ENCODE data around the gene AP3S1. TPM values are rescaled to one million over a fixed set of nuclear protein-coding genes. Genes with fewer than 3 reads are reported as not detected.

The AP3S1 gene
- 100 to 1,000 TPM in 3 of 4 donors, 10 to 100 TPM in 1; 62.7 to 149 (median 126) TPM for polyA plus RNA-seq
- long read RNA-seq, donor 1, transcript AP3S1-201 (6 exons, 1,730 nt): major isoform, 90 of 98 reads
- long read RNA-seq, donor 1, partial matches to known transcripts: 5 of 98 reads
- long read RNA-seq, donor 1, other reads (novel, unspliced or antisense): 0 of 98 reads
- long read RNA-seq, donor 2, transcript AP3S1-201 (6 exons, 1,730 nt): major isoform, 21 of 21 reads
- long read RNA-seq, donor 2, partial matches to known transcripts: 0 of 21 reads
- long read RNA-seq, donor 2, other reads (novel, unspliced or antisense): 0 of 21 reads
- long read RNA-seq, donor 3, transcript AP3S1-201 (6 exons, 1,730 nt): major isoform, 21 of 21 reads
- long read RNA-seq, donor 3, partial matches to known transcripts: 0 of 21 reads
- long read RNA-seq, donor 3, other reads (novel, unspliced or antisense): 0 of 21 reads
- long read RNA-seq, donor 4: 0 reads
- long read RNA-seq, donor 5, transcript AP3S1-201 (6 exons, 1,730 nt): major isoform, 16 of 61 reads
- long read RNA-seq, donor 5, partial matches to known transcripts: 45 of 61 reads
- long read RNA-seq, donor 5, other reads (novel, unspliced or antisense): 0 of 61 reads
- long read RNA-seq, donor 6, transcript AP3S1-201 (6 exons, 1,730 nt): major isoform, 39 of 92 reads
- long read RNA-seq, donor 6, partial matches to known transcripts: 52 of 92 reads
- long read RNA-seq, donor 6, other reads (novel, unspliced or antisense): 0 of 92 reads
- long read RNA-seq, donor 7, transcript AP3S1-201 (6 exons, 1,730 nt): major isoform, 41 of 42 reads
- long read RNA-seq, donor 7, partial matches to known transcripts: 0 of 42 reads
- long read RNA-seq, donor 7, other reads (novel, unspliced or antisense): 0 of 42 reads
- long read RNA-seq, donor 8, transcript AP3S1-201 (6 exons, 1,730 nt): major isoform, 5 of 5 reads
- long read RNA-seq, donor 8, partial matches to known transcripts: 0 of 5 reads
- long read RNA-seq, donor 8, other reads (novel, unspliced or antisense): 0 of 5 reads
- long read RNA-seq, donor 9, transcript AP3S1-201 (6 exons, 1,730 nt): major isoform, 7 of 14 reads
- long read RNA-seq, donor 9, partial matches to known transcripts: 7 of 14 reads
- long read RNA-seq, donor 9, other reads (novel, unspliced or antisense): 0 of 14 reads
- long read RNA-seq, donor 10, transcript AP3S1-201 (6 exons, 1,730 nt): major isoform, 48 of 48 reads
- long read RNA-seq, donor 10, partial matches to known transcripts: 0 of 48 reads
- long read RNA-seq, donor 10, other reads (novel, unspliced or antisense): 0 of 48 reads

DNA sequence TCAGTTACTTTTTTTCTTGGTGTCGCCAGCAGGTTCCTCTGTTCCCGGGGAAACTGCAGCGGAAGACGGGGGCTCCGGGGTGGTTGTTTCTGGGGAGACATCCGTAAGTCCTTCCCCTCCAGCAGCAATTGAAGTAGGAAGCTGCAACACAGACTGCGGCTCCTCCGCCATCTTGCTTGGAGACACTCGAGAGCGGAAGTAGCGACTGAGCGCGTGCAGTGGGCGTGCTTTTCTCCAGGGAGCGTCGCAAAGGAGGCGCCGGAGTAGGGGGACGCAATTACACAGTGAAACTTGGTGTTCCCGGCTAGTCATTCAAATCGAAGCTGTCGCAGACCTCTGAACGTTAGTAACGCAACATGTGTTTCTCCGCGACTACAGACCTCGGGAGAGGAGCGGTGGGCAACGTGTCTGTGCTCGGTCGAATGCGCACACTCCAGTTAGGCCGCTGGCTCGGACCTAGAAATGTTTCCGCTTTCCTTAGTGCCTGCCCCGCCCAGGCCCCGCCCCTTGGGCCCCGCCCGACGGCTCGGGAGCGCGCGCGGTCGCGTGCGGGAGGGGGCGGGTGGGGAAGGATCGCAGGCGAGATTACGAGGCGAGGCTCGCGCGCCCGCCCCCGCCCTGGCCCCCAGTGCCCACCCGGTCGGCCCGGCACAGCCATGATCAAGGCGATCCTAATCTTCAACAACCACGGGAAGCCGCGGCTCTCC lies at the start of gene AP3S1, which contains the start of gene ATG12:
TSS of gene AP3S1 (plus strand) at position 554 of the 707 bp plus-strand sequence. CDS start at position 657, 103 bp downstream.
TSS of gene ATG12 (minus strand) at position 184 of the 707 bp plus-strand sequence. CDS start at position 171, 13 bp downstream.
- FAIRE-seq (no peak), DNase-seq (peak; percentile 96 to 99)
- H3K4me3 ChIP-seq (ENCODE audit: low read depth in 1 of 3, low read length in 3 of 3): peak within 1 kb of the TSS; percentile 77 to 100 (median 91)
- H3K27me3 ChIP-seq (ENCODE audit: control insufficient read depth in 3 of 3, insufficient read depth in 3 of 3, low read length in 3 of 3): no peaks in the 10 kb centered on the region
- H3K27ac ChIP-seq (ENCODE audit: low read depth in 1 of 3, low read length in 2 of 3): peak within 1 kb of the TSS; percentile 84 to 97 (median 93)
- 7 to 9% (median 8%) methylated on average over 65 of the region's 65 CpGs for WGBS, 3 donors
- H3K9me3 ChIP-seq (ENCODE audit: control insufficient read depth in 2 of 2, insufficient read depth in 1 of 2, low read depth in 1 of 2, low read length in 1 of 2): no peaks in the 10 kb centered on the region
- H3K4me1 ChIP-seq (ENCODE audit: control insufficient read depth in 3 of 3, insufficient read depth in 2 of 3, low read depth in 1 of 3, low read length in 2 of 3): peaks cover 2 to 7% (median 3%) of the 10 kb centered on the region in 3 donors
- H3K36me3 ChIP-seq (ENCODE audit: control insufficient read depth in 3 of 3, insufficient read depth in 2 of 3, low read depth in 1 of 3, low read length in 3 of 3): peaks cover 0 to 4% (median 0%) of the 10 kb centered on the region in 3 donors

DNA sequence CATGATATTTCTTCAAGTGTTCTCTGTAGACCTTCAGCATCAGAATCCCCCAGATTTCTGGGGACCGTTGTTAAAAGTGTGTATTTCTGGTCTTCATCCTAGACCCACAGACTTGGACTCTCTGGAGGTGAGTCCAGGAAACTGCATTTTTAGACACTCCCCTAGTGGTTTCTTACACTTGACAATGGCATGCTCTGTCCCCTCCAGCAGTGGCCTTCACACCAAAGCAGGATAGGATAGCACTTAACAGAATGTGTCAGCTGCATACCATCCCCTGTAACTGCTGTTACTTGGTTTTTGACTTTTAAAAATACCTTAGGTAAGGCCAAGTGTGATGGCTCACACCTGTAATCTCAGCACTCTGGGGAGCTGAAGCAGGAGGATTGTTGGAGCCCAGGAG lies 46.0 kb upstream of the AP3S1 start:
- no peak overlapping the region for H3K27ac ChIP-seq (ENCODE audit: low read depth in 1 of 3, low read length in 2 of 3)
- FAIRE-seq (no peak), DNase-seq (no peak)
- no peaks in the 10 kb centered on the region for H3K36me3 ChIP-seq (ENCODE audit: control insufficient read depth in 3 of 3, insufficient read depth in 2 of 3, low read depth in 1 of 3, low read length in 3 of 3)
- peaks cover 0 to 4% (median 3%) of the 10 kb centered on the region in 3 donors for H3K27me3 ChIP-seq (ENCODE audit: control insufficient read depth in 3 of 3, insufficient read depth in 3 of 3, low read length in 3 of 3)
- H3K4me3 ChIP-seq (ENCODE audit: low read depth in 1 of 3, low read length in 3 of 3): no peak overlapping the region
- H3K4me1 ChIP-seq (ENCODE audit: control insufficient read depth in 3 of 3, insufficient read depth in 2 of 3, low read depth in 1 of 3, low read length in 2 of 3): no peaks in the 10 kb centered on the region
- 81 to 93% (median 93%) methylated on average over 1 of the region's 1 CpG for WGBS, 3 donors
- H3K9me3 ChIP-seq (ENCODE audit: control insufficient read depth in 2 of 2, insufficient read depth in 1 of 2, low read depth in 1 of 2, low read length in 1 of 2): no peaks in the 10 kb centered on the region

DNA sequence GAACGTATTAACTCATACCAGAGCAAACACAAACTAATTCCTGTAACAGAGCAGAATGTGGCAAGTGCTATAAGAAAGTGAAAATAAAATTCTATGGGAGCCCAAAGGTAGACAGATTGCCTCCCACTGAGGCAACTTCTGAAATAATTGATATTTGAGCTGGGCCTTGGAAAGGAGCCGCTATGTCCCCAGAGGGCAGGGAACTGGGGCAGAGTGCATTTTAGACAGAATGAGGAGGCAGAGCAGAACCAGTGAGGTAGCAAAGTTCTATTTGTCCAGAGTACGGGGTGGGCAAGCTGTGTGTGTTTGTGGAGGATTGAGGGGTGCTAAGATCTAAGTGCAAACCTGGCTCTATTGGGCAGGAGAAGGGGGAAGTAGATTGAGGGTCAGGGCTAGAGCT lies 45.1 kb upstream of the AP3S1 start:
- Histone ChIP-seq H3K4me1 (ENCODE audit: control insufficient read depth in 3 of 3, insufficient read depth in 2 of 3, low read depth in 1 of 3, low read length in 2 of 3) (no peaks in the 10 kb centered on the region), H3K36me3 (ENCODE audit: control insufficient read depth in 3 of 3, insufficient read depth in 2 of 3, low read depth in 1 of 3, low read length in 3 of 3) (no peaks in the 10 kb centered on the region), H3K9me3 (ENCODE audit: control insufficient read depth in 2 of 2, insufficient read depth in 1 of 2, low read depth in 1 of 2, low read length in 1 of 2) (no peaks in the 10 kb centered on the region), H3K27me3 (ENCODE audit: control insufficient read depth in 3 of 3, insufficient read depth in 3 of 3, low read length in 3 of 3) (peaks cover 0 to 3% (median 0%) of the 10 kb centered on the region in 3 donors), H3K4me3 (ENCODE audit: low read depth in 1 of 3, low read length in 3 of 3) (no peak overlapping the region), H3K27ac (ENCODE audit: low read depth in 1 of 3, low read length in 2 of 3) (no peak overlapping the region)
- no peak for FAIRE-seq
- no peak for DNase-seq
- WGBS, 3 donors: 65 to 79% (median 78%) methylated on average over 3 of the region's 3 CpGs

DNA sequence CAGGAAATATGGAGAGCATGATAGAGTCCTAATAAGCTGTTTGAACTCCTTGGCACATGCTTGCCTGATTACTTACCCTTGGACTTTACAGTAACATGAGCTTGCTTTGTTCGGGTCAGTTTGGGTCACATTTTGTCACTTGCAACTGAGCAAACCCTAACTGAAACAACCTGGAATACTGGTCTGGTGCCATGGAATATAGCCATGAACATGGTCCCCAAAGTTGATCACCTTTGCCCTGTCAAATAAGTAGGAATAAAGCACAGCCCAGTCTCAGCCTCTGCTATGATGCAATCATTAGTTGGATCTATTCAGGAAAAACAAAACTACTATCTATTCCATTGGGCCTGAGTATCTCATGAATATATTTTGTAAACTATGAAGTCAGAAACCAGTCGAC lies 43.5 kb upstream of the AP3S1 start:
- Histone ChIP-seq H3K4me1 (ENCODE audit: control insufficient read depth in 3 of 3, insufficient read depth in 2 of 3, low read depth in 1 of 3, low read length in 2 of 3) (no peaks in the 10 kb centered on the region), H3K4me3 (ENCODE audit: low read depth in 1 of 3, low read length in 3 of 3) (no peak overlapping the region), H3K27ac (ENCODE audit: low read depth in 1 of 3, low read length in 2 of 3) (no peak overlapping the region), H3K9me3 (ENCODE audit: control insufficient read depth in 2 of 2, insufficient read depth in 1 of 2, low read depth in 1 of 2, low read length in 1 of 2) (no peaks in the 10 kb centered on the region), H3K27me3 (ENCODE audit: control insufficient read depth in 3 of 3, insufficient read depth in 3 of 3, low read length in 3 of 3) (peaks cover 0 to 2% (median 0%) of the 10 kb centered on the region in 3 donors), H3K36me3 (ENCODE audit: control insufficient read depth in 3 of 3, insufficient read depth in 2 of 3, low read depth in 1 of 3, low read length in 3 of 3) (no peaks in the 10 kb centered on the region)
- 19 to 54% (median 39%) methylated on average over 2 of the region's 2 CpGs for WGBS, 3 donors
- DNase-seq (no peak), FAIRE-seq (no peak)

- Histone ChIP-seq H3K9me3 (ENCODE audit: control insufficient read depth in 2 of 2, insufficient read depth in 1 of 2, low read depth in 1 of 2, low read length in 1 of 2) (no peaks in the 10 kb centered on the region), H3K27ac (ENCODE audit: low read depth in 1 of 3, low read length in 2 of 3) (no peak overlapping the region), H3K27me3 (ENCODE audit: control insufficient read depth in 3 of 3, insufficient read depth in 3 of 3, low read length in 3 of 3) (no peaks in the 10 kb centered on the region), H3K4me1 (ENCODE audit: control insufficient read depth in 3 of 3, insufficient read depth in 2 of 3, low read depth in 1 of 3, low read length in 2 of 3) (no peaks in the 10 kb centered on the region), H3K4me3 (ENCODE audit: low read depth in 1 of 3, low read length in 3 of 3) (no peak overlapping the region), H3K36me3 (ENCODE audit: control insufficient read depth in 3 of 3, insufficient read depth in 2 of 3, low read depth in 1 of 3, low read length in 3 of 3) (no peaks in the 10 kb centered on the region)
- FAIRE-seq (no peak), DNase-seq (no peak)
- WGBS, 3 donors: 63 to 80% (median 71%) methylated on average over 2 of the region's 2 CpGs
These were observed 41.6 kb upstream of the AP3S1 start for GRCh38 chr5:115800108-115800507.

DNA sequence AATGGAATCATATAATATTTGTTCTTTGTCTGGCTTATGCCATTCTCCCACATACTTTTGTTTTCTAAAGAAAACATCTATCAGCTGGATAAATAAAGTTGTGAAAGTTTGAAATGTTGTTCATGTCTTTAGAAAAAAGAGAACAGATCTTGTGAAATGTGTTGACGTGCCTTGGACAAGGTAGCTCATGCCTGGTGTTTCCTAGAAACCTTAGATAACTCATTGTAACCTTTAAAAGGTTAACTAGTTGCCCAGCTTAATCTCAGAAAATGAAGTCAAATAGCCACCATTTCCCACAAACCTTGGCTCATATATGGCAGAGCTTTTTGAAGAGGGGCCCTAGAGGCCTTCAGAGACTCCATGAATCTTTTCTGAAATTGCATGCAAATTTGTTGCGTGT lies 40.6 kb upstream of the AP3S1 start:
- WGBS, 3 donors: 89 to 93% (median 91%) methylated on average over 2 of the region's 2 CpGs
- Histone ChIP-seq H3K27me3 (ENCODE audit: control insufficient read depth in 3 of 3, insufficient read depth in 3 of 3, low read length in 3 of 3) (no peaks in the 10 kb centered on the region), H3K36me3 (ENCODE audit: control insufficient read depth in 3 of 3, insufficient read depth in 2 of 3, low read depth in 1 of 3, low read length in 3 of 3) (no peaks in the 10 kb centered on the region), H3K4me3 (ENCODE audit: low read depth in 1 of 3, low read length in 3 of 3) (no peak overlapping the region), H3K4me1 (ENCODE audit: control insufficient read depth in 3 of 3, insufficient read depth in 2 of 3, low read depth in 1 of 3, low read length in 2 of 3) (no peaks in the 10 kb centered on the region), H3K27ac (ENCODE audit: low read depth in 1 of 3, low read length in 2 of 3) (no peak overlapping the region), H3K9me3 (ENCODE audit: control insufficient read depth in 2 of 2, insufficient read depth in 1 of 2, low read depth in 1 of 2, low read length in 1 of 2) (no peaks in the 10 kb centered on the region)
- no peak for FAIRE-seq
- no peak for DNase-seq

DNA sequence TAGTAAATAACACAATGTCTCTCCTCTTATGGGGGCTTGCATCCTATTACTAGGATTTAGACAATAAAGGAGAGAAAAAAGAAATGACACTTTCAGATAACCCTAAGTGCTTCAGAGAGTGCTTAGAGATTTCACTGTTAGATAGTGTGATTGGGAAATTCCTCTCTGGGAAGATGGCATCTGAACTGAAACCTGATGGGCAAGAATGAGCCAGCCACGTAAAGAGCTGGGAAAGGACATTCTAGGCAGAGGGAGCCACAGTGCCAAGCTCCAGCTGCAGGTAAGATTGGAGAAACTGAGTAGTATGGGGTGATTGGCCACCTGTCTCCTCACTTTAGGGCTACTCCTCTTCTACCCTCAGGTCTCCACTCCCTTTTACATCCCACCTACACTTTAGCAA lies 39.8 kb upstream of the AP3S1 start:
- WGBS, 3 donors: 17 to 43% (median 33%) methylated on average over 1 of the region's 1 CpG
- H3K4me1 ChIP-seq (ENCODE audit: control insufficient read depth in 3 of 3, insufficient read depth in 2 of 3, low read depth in 1 of 3, low read length in 2 of 3): no peaks in the 10 kb centered on the region
- FAIRE-seq: no peak
- no peaks in the 10 kb centered on the region for H3K27me3 ChIP-seq (ENCODE audit: control insufficient read depth in 3 of 3, insufficient read depth in 3 of 3, low read length in 3 of 3)
- no peaks in the 10 kb centered on the region for H3K9me3 ChIP-seq (ENCODE audit: control insufficient read depth in 2 of 2, insufficient read depth in 1 of 2, low read depth in 1 of 2, low read length in 1 of 2)
- H3K36me3 ChIP-seq (ENCODE audit: control insufficient read depth in 3 of 3, insufficient read depth in 2 of 3, low read depth in 1 of 3, low read length in 3 of 3): no peaks in the 10 kb centered on the region
- H3K4me3 ChIP-seq (ENCODE audit: low read depth in 1 of 3, low read length in 3 of 3): no peak overlapping the region
- DNase-seq: no peak
- H3K27ac ChIP-seq (ENCODE audit: low read depth in 1 of 3, low read length in 2 of 3): no peak overlapping the region
